Peyer's patch (tissue), 4 donors: ENCODE data around the gene COL17A1.

ENCODE experiments used
- POLR2A ChIP-seq, 2 donors: fragments of 450-650 bp; IDR thresholded peaks; one replicate each; pipeline ENCODE4 v1.5.1; 2017; ENCODE audit warnings: antibody characterized with exemption in 2 of 2, mild to moderate bottlenecking in 2 of 2, moderate library complexity in 2 of 2
- TF ChIP-seq, protein P1 (sequence below), 6 experiments: fragments of 450-650 bp in 4 of 6; fragments of 200-600 bp in 2 of 6; sonication (generic) in 1 of 6; IDR thresholded peaks; one replicate each; pipeline ENCODE4 v1.5.1; 2017 to 2019; ENCODE audit warnings: antibody characterized with exemption in 6 of 6, mild to moderate bottlenecking in 3 of 6, moderate library complexity in 1 of 6

DNA sequence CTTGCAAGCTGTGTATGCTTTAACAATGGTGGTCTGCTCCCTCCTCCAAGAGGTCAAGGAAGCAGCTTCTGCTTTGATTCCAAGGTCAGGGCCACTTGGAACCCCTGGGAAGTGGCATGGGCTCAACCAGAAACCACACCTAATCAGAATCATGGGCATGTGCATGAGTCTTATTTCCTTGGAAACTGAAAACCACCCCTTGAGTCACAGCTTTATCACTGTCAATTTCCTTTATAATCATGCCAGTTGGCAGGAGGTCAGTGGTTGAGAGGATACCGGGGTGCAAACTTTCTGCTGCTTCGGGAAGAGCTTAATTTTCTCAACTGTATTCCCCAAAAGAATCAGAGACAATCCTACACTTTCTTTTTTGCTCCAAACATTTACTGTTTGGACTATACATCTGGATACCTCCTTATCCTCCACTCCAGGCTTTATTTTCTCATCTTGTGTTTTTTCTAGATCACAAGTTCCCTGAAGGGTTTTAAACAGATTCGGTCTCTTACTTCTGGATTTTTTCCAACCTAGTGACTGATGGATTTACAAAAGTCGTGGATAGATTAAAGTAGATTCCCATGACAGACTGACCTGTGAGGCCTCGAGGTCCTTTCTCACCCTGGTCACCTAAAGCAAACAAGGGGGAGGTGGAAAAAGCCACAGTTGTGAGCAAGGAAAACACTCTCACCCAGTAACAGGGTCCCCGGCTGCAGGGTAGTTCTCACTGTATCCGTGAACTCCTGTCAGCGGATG, 36.0 kb downstream of the COL17A1 start:
- TF ChIP-seq, protein P1, sequence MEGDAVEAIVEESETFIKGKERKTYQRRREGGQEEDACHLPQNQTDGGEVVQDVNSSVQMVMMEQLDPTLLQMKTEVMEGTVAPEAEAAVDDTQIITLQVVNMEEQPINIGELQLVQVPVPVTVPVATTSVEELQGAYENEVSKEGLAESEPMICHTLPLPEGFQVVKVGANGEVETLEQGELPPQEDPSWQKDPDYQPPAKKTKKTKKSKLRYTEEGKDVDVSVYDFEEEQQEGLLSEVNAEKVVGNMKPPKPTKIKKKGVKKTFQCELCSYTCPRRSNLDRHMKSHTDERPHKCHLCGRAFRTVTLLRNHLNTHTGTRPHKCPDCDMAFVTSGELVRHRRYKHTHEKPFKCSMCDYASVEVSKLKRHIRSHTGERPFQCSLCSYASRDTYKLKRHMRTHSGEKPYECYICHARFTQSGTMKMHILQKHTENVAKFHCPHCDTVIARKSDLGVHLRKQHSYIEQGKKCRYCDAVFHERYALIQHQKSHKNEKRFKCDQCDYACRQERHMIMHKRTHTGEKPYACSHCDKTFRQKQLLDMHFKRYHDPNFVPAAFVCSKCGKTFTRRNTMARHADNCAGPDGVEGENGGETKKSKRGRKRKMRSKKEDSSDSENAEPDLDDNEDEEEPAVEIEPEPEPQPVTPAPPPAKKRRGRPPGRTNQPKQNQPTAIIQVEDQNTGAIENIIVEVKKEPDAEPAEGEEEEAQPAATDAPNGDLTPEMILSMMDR (IDR thresholded peaks at IDR 0.05) = no peak
- TF ChIP-seq POLR2A (IDR thresholded peaks at IDR 0.05) = no peak
